Stimulated activated CD4-positive, alpha-beta T cell treated with anti-CD3 and anti-CD28 coated beads, TNF-alpha, amount 100 ng/mL, for 48 hours (primary cell): ENCODE data around the gene KLF11.
"Not testable (repeated sequence)": the region's sequence is repeated elsewhere in the genome, so short reads cannot be mapped to it uniquely, and the experiment has no call there.

Source experiments
- DNase-seq, 3 donors: peaks; one replicate each; pipeline ENCODE4 v3.0.0-alpha.2; 2020; ENCODE audit warnings: low read depth in 3 of 3

The KLF11 gene

GRCh38 chr2:10022966-10023662, 20.2 kb upstream of the KLF11 start:
- DNase-seq: no peak

- DNase-seq: no peak
Measured at GRCh38 chr2:10026940-10027569, 16.3 kb upstream of the KLF11 start.

- DNase-seq: no peak
Measured at GRCh38 chr2:10027660-10028330, 15.6 kb upstream of the KLF11 start.

- no peak for DNase-seq
Measured at GRCh38 chr2:10028407-10028987, 14.9 kb upstream of the KLF11 start.

GRCh38 chr2:10028988-10029874, 14.1 kb upstream of the KLF11 start:
- DNase-seq: no peak

GRCh38 chr2:10029875-10030223, 13.5 kb upstream of the KLF11 start:
- no peak for DNase-seq

GRCh38 chr2:10030311-10030736, 13.0 kb upstream of the KLF11 start:
- DNase-seq: no peak

- DNase-seq: not testable (repeated sequence)
Measured at GRCh38 chr2:10030798-10031197, 12.6 kb upstream of the KLF11 start.

- DNase-seq: no peak
Measured at GRCh38 chr2:10031886-10032745, 11.2 kb upstream of the KLF11 start.

GRCh38 chr2:10032746-10033105, 10.6 kb upstream of the KLF11 start:
- no peak for DNase-seq

- no peak for DNase-seq
Measured at GRCh38 chr2:10033251-10034006, 9.9 kb upstream of the KLF11 start.

GRCh38 chr2:10034333-10035052, 8.9 kb upstream of the KLF11 start:
- DNase-seq: no peak

- DNase-seq: no peak
Measured at GRCh38 chr2:10035053-10035422, 8.3 kb upstream of the KLF11 start.

- no peak for DNase-seq
Measured at GRCh38 chr2:10035633-10036032, 7.7 kb upstream of the KLF11 start.

GRCh38 chr2:10036095-10036884, 7.1 kb upstream of the KLF11 start:
- DNase-seq: peak in 1 of 3 donors; percentile 22

GRCh38 chr2:10038123-10038522, 5.2 kb upstream of the KLF11 start:
- DNase-seq: no peak

GRCh38 chr2:10038716-10039115, 4.6 kb upstream of the KLF11 start:
- no peak for DNase-seq

- no peak for DNase-seq
Measured at GRCh38 chr2:10039658-10040410, 3.5 kb upstream of the KLF11 start.
